ENCODE measurements around the gene KLHL3.

- TF ChIP-seq, protein P1, sequence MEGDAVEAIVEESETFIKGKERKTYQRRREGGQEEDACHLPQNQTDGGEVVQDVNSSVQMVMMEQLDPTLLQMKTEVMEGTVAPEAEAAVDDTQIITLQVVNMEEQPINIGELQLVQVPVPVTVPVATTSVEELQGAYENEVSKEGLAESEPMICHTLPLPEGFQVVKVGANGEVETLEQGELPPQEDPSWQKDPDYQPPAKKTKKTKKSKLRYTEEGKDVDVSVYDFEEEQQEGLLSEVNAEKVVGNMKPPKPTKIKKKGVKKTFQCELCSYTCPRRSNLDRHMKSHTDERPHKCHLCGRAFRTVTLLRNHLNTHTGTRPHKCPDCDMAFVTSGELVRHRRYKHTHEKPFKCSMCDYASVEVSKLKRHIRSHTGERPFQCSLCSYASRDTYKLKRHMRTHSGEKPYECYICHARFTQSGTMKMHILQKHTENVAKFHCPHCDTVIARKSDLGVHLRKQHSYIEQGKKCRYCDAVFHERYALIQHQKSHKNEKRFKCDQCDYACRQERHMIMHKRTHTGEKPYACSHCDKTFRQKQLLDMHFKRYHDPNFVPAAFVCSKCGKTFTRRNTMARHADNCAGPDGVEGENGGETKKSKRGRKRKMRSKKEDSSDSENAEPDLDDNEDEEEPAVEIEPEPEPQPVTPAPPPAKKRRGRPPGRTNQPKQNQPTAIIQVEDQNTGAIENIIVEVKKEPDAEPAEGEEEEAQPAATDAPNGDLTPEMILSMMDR (IDR thresholded peaks at IDR 0.05), result no peak
- TF ChIP-seq POLR2A (IDR thresholded peaks at IDR 0.05), result no peak
These were observed 140.4 kb downstream of the KLHL3 start for GRCh38 chr5:137595396-137596079.

Data from right lobe of liver (tissue), 4 donors.